SW480 (cell line): ENCODE measurements around the gene IL6ST.
A peak's percentile ranks its signal among the peaks of the same experiment; 100 is the strongest.
"Not testable (repeated sequence)": the region's sequence is repeated elsewhere in the genome, so short reads cannot be mapped to it uniquely, and the experiment has no call there.

ENCODE experiments used
- DNase-seq: peaks from one replicate; pipeline ENCODE4 v3.0.0-alpha.2; 2016; ENCODE audit warnings: low spot score

Gene IL6ST

DNA sequence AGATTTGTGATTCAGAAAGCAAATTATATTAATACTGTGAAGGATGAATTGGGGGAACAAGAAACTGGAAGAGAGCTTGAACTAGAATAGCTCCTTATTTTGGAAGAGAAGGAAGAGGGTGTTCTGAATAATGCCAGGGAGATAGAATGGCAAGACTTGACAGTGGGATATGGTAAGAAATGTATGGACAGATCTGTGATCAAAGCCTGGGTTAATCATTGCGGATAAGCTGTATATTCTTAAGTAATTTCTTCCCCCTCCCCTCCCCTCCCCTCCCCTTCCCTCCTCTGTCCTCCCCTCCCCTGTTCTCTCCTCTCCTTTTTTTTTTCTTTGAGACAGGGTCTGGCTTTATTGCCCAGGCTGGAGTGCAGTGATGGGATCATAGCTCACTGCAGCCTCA lies 10.1 kb upstream of the IL6ST start:
- DNase-seq, result no peak

DNA sequence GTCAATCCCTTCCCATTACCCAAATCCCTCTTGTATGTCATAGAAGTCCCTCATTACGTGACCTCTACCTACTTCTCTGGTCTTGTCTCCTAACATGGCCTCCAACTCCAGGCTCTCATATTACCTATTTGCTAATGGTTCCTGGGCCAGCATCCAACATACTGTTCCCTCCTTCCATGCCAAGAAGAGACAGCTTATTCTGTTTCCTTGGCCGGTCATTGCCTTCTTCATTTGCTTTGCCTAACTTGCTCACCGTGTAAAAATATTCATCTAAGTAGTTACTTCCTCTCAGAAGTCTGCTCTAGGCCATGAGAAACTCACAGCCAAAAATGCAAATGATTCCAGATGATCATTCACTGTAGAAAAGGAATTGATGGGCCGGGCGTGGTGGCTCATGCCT lies 8.9 kb upstream of the IL6ST start:
- DNase-seq, result no peak

DNA sequence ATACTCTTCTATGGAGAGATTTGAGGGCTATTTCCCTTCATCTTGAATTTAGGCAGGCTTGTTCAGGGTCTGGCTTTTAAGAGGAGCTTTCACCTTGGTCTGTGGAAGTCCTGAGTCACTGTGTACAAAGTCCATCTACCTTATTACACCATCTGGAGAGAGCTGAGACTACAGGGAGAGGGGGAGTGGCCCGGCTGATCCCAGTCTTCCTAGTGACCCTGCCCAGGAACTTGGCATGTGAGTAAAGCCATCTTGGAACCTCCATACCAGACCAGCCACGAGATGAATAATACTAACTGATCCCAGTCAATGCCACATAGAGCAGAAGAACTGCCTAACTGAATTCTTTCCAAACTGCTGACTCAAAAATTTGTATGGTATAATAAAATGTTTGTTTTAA lies 8.4 kb upstream of the IL6ST start:
- DNase-seq, result peak; percentile 83

DNA sequence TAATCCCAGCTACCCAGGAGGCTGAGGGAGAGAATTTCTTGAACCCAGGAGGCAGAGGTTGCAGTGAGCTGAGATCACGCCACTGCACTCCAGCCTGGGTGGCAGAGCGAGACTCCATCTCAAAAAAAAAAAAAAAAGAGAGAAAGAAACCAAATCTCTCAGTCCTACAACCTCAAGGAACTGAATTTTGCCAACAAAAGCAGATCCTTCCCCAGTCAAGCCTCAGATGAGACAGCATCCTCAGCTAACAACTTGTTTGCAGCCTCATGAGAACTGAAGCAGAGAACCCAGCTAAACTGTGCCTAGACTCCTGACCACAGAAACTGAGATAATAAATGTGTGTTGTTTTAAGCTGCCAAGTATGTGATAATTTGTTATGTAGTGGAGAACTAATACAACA lies 7.5 kb upstream of the IL6ST start:
- DNase-seq, result no peak

DNA sequence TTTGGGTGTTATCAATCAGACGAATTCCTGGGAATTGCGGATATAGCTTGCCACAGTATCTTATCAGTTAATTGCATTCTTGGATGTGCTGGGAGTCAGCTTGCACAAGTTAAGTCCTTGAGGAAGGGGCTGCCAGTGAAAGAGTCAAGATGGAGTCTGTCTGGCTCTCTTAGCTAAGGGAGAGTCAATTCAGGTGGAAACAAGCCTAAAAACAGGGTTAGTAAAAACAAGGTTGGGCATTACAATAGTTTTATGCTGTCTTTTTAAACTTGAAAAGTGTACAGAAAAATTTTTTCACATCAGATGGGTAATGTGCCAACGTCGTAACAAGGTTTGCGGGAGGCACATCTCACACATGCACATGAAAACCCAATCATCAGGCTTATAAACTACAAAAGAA lies 5.5 kb upstream of the IL6ST start:
- DNase-seq, result not testable (repeated sequence)

DNA sequence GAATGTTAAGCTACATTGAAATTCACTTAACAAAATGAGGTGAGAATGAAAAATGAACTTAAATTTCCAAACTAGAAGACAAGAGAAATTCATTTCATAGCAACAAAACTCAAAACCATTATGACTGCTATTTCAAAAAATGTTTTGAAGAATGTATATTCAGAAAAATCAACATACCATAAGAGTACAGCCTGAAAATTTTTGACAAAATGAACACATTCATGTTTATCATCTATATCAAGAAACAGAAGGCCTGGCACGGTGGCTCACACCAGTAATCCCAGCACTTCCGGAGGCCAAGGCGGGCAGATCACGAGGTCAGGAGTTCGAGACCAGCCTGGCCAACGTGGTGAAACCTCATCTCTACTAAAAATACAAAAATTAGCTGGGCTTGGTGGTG lies 4.2 kb upstream of the IL6ST start:
- no peak for DNase-seq

DNA sequence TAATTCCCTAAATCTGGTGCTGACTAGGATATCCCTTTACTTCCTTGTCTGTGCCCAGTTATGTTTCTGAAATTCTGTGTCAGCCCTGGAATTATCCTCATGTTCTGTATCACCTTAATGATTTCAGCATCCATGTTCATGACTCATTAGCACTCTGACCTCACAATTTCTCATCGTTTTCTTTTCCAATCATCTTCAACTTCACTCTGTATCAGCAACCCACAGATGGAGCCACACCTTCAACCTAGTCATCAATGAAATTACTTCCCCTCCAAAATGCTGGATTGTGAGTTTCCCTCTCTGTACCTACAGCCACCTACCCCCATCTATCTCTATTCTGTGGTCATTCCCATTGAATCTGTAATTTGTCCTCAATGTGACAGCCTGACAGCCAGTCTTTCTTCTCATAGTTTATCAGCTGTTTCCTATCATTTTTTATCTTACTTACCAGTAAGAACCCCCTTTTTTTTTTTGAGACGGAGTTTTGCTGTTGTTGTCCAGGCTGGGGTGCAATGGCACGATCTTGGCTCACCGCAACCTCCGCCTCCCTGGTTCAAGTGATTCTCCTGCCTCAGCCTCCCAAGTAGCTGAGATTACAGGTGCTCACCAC lies 3.1 kb upstream of the IL6ST start:
- DNase-seq, result peak; percentile 21

DNA sequence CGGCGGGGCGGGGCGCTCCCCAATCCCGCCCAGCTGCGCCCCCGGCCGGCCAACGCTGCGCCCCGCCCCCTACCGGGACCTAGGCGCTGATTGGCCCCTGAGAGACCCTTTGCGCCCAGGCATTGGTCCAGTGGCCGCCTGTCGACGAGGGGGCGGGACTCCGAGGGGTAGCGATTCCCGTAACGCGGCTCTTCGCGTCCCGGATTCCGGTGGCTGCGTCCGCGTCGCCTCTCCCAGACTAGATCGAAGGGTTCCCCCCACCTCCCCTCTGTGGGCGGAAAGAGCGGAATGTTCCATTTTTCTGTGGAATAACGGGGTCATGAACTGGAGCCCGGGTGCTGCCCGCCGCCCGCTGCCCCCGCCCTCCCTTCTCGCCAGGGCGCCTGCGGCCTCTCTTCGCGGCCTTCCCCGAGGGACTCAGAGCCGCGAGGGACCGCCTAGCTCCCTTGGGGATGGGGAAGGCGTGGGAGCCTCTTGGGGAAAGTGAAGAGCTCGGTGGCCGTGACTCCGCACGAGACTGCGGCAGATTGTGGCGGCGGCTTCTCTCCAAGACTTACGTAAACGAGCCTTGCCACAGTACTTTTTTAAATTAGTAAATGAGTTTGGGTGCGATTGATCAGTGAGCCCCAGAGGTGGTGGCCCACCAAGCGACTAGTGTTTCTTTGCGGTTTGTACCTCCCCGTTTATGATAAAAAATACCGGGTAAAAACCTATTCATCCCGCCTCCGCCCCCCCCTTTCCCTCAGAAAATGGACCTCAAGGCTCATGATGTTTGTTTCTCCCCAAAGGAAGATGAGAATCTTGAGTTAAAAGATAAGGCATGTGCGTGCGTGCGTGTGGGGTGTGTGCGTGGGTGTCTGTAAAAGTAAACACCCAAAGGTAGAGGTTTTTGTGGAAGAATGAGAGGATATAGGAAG lies 493 bp upstream of the IL6ST start:
- DNase-seq, result peak; percentile 95

DNA sequence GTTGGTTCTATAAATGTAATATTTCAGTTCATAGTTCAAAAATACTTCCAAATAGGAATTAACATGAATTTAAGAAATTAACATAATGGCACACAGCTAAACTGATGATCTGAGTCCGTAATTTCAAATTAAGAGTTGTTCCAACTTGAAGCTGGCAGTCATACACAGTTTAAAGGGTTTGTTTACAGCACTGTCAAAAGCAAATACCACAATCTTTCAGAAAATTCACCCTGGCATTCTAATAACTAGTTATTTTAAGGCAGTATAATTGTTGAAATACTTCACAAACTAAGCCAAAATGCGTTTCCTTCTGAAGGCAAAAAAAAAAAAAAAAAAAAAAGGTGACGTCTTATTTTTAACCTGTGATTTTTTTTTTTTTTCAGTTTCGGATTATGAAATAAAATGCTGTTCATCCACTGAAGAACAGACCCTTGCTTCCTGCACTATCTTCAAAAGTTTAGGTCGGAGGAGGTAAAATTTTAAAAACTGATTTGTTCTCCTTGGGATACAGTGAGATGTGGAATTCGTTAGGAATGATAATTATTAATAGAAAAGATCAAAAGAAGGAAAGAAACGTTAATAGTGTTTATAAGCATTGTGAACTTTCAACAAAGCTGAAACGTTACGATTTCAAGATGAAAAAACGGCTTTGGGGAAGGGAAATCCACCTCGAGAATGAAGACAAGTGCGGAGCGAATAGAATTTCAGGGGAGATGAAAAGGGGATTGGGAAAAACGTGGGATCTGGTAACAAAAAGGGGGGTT lies 850 bp downstream of the IL6ST start:
- no peak for DNase-seq

DNA sequence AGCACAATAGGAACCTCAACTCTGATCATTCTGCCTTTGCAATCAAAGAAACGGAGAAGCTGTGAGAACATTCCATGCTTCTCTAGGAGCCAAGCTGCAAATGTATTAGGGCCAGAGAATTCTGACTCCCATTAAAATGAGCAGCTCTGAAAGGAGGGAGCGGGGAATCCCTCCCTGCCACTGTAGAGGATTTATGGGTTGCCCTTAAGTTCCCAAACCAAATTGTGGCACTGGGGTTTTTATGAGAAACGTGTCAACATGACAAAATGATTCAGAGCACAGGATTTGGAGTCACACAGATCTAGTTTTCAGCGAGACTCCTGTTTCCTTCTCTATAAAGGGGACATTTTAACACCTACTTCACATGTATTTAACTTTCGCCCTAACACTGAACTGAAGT lies 1.8 kb downstream of the IL6ST start:
- DNase-seq, result no peak

DNA sequence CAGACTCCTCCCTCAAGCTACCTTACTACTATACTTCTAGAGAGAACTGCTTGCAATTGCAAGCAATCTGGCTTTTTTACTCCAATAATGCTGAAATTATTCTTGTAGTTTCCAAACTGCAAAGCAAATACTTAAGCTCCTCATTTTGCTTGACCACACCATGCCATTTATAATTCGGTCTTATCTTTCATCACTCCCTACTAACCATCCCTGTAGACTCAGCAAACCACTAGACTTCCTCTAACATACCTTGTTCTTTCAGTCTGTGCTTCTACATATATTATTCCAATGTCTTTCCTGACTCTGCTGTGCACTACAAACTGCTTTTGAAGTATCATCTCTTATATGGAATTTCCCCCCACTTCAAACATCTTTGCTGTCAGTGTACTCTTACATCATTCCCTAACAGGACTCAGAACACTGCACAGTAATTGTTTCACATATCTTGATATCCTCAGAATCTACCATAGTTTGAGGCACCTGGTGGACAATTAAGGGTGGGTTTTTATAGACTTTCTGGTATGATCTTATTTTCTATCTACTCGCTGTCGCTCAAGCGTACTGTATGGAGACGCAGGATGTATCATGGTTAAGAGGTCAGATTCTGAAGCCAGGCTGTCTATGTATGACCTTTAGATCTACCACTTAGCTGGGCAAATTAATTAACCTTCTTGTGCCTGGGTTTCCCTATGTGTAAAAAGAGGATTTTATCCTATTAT lies 2.8 kb downstream of the IL6ST start:
- DNase-seq, result peak; percentile 29

DNA sequence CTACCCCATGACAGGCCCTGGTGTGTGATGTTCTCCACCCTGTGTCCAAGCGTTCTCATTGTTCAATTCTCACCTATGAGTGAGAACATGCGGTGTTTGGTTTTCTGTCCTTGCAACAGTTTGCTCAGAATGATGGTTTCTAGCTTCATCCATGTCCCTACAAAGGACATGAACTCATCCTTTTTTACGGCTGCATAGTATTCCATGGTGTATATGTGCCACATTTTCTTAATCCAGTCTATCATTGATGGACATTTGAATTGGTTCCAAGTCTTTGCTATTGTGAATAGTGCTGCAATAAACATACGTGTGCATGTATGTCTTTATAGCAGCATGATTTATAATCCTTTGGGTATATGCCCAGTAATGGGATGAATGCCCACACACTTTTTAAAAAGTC lies 3.9 kb downstream of the IL6ST start:
- not testable (repeated sequence) for DNase-seq

DNA sequence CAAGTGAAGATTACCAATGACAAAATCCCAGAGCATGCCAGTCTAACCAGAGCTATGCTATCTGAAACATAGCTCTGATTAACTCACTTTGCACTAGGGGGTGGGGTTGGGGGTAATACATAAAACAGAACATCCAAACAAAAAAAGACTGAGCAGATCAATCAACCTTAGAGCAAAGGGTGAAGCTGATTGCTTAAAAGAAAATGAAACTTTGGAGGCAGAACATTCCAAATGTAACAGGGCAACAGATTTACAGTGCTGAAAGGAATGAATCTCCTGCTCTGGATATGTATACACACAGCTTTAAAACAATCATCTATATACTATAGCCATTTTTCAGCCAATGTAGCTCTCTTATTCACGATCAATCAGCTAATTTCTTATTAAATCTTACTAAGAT lies 4.9 kb downstream of the IL6ST start:
- DNase-seq, result no peak

DNA sequence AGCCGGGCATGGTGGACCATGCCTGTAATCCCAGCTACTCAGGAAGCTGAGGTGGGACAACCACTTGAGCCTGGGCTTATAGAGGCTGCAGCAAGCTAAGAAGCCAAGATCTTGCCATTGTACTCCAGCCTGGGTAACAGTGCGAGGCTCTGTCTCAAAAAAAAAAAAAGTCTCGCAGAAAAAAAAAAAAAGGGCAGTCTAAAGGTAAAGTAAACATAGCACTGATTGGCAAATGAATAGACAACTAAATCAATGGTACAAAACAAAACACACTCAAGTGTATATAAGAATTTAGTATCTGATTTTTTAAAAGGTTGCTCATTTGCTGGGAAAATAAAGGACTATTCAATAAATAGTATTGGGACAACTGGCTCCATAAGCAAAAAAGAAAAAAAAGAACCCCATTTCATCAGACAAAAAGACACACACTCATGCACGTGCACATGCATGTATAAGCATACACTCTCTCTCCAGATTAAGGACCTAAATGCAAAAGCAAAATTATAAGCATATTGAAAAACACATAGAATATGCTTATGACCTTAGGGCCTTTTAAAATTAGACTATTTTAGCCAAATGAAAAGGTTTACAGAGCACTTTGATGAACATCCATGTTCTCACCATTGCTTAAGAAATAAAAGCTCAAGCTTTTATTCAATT lies 5.7 kb downstream of the IL6ST start:
- no peak for DNase-seq

DNA sequence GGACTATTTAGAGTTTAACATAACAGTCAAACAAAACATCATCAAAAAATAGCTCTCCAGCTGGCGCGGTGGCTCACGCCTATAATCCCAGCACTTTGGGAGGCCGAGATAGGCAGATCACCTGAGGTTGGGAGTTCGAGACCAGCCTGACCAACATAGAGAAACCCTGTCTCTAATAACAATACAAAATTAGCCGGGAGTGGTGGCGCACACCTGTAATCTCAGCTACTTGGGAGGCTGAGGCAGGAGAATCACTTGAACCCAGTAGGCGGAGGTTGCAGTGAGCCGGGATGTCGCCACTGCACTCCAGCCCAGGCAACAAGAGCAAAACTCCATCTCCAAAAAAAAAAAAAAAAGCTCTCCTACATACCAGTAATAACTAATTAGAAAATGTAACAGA lies 6.3 kb downstream of the IL6ST start:
- DNase-seq, result not testable (repeated sequence)

DNA sequence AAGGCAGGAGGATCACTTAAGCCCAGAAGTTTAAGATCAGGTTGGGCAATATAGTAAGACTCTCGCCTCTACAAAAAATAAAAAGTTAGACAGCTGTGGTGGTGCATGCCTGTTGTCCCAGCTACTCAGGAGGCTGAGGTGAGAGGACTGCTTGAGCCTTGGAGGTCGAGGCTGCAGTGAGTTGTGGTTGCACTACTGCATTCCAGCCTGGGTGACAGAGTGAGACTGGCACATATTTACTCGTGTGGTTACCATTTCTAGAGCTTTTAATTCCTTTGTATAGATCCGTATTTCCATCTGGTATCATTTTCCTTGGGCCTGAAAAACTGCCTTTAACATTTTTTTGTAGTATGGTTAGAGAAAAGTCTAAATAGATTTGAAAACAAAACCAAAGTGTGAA lies 7.8 kb downstream of the IL6ST start:
- DNase-seq, result no peak

DNA sequence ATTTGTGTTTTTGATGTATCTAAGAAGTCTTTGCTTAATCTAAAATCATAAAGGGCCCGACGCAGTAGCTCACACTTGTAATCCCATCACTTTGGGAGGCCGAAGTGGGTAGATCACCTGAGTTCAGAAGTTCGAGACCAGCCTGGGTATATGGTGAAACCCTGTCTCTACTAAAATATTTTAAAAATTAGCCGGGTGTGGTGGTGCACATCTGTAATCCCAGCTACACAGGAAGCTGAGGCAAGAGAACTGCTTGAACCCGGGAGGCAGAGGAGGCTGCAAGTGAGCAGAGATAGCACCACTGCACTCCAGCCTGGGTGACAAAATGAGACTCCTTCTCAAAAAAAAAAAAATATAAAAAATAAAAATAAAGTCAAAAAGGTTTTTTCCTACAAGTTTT lies 9.6 kb downstream of the IL6ST start:
- no peak for DNase-seq

DNA sequence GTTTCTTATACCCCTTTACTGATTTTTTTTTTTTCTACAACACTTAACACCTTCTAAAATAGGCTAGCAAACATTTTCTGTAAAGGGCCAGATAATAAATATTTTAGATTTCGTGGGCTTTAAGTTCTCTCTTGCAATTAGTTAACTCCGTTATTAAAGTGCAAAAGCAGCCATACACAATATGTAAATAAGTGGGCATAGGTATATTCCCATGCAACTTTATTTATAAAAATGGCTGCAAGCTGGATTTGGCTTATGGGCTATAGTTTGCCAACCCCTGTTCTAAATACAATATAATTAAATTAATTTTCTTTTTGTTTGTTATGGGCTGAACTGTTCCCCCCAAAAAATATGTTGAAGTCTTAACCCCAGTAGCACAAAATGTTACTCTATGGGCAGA lies 10.8 kb downstream of the IL6ST start:
- DNase-seq, result no peak

DNA sequence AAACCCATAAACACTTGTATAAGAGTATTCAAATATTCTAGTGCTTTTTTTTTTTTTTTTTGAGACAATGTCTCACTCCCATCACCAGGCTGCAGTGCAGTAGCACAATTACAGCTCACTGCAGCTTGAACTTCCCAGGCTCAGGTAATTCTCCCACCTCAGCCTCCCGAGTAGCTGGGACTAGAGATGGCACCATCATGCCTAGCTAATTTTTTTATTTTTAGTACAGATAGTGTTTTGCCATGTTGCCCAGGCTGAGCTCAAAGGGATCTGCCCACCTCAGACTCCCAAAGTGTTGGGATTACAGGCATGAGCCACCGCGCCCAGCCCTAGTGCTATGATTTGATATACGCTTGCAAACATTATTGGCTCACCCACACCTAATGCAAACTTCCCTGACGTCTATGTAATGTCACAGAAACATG lies 11.8 kb downstream of the IL6ST start:
- DNase-seq, result peak; percentile 11

DNA sequence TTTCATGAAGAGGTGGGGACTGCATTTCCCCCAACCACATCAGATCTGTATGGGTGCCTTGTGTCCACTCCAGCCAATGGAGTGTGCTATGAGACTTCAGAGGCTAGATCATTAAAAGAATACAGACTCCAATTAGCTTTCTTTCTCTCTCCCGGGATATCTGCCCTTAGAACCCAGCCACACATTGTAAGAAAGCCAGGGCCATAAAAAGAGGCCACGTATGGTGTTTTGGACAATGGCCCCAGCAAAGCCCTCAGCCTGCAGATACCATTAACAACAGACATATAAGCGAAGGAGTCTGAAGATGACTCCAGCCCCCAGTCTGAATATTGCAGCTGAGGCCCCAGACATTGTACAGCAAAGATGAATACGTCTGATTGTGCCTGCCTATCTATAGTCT lies 21.5 kb downstream of the IL6ST start:
- no peak for DNase-seq

DNA sequence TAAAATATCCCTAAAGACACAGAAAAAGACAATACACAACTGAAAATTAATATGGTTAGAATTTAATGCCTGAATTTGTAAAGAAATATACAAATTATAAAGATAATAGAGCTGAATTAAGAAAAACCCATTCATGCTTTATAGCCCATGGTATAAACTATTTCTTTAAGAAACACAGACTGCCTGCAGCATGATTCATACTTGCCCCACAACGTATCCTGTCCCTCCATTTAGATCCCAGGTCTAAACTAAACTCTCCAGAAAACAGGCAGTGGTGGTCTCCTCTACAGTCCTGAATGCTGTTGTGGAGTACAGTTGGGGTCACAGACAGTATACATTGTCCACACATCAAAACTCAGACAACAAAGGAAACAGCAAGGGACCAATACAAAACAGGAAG lies 24.8 kb downstream of the IL6ST start:
- no peak for DNase-seq

DNA sequence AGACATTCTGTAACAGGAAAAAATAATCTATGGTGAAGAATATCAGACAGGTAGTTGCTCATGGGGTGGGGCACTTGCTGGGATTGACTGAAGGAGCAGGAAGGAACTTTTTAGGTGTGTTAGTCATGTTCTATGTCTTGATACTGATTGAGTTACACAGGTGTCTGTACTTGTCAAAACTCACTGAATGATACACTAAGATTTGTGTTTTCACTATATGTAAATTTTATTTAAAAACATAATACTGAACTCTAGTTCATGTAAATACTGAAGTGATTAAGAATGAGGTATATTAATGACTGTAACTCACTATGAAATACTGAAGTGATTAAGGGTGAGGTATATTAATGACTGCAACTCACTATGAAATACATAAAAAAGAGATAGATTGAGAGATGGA lies 28.5 kb downstream of the IL6ST start:
- DNase-seq, result no peak
